Fibroblast of lung (primary cell): ENCODE data around the gene DOP1A. TPM values are rescaled to one million over a fixed set of nuclear protein-coding genes. Genes with fewer than 3 reads are reported as not detected.

Source experiments
- DNase-seq, 2 donors: peaks; one replicate each; pipeline versions ENCODE4 v3.0.0 to v3.0.0-alpha.2; 2010; ENCODE audit warnings: low read depth in 2 of 2
- H2AFZ ChIP-seq: 2 replicates; pipeline ENCODE4 v1.5.1; 2012; ENCODE audit warnings: low read length, control low read depth, inconsistent platforms
- H3K27ac ChIP-seq: 2 replicates; pipeline ENCODE4 v1.5.1; 2011; ENCODE audit warnings: low read length, control low read depth; ENCODE audit not compliant: insufficient read depth
- H3K27me3 ChIP-seq: 2 replicates; pipeline ENCODE4 v1.5.1; 2011; ENCODE audit warnings: mild to moderate bottlenecking, low read length; ENCODE audit not compliant: control insufficient read depth, insufficient read depth
- H3K36me3 ChIP-seq: 2 replicates; pipeline ENCODE4 v1.5.1; 2011; ENCODE audit warnings: low read length; ENCODE audit not compliant: control insufficient read depth, insufficient read depth
- H3K4me1 ChIP-seq: 2 replicates; pipeline ENCODE4 v1.5.1; 2011; ENCODE audit warnings: low read length; ENCODE audit not compliant: control insufficient read depth, insufficient read depth; ENCODE audit errors: extremely low read depth
- H3K4me2 ChIP-seq: 2 replicates; pipeline ENCODE4 v1.5.1; 2011; ENCODE audit warnings: low read length, control low read depth; ENCODE audit not compliant: insufficient read depth; ENCODE audit errors: extremely low read depth
- H3K4me3 ChIP-seq, 4 experiments: fragments of 200-600 bp in 1 of 4; sonication (generic) in 1 of 4; replicated peaks in 1 of 4; 2 replicates each; pipeline ENCODE4 v1.5.1; 2011 to 2016; ENCODE audit warnings: low read length in 4 of 4, low read depth in 3 of 4, mild to moderate bottlenecking in 3 of 4, control low read depth in 2 of 4, inconsistent platforms in 1 of 4, mixed read lengths in 1 of 4; ENCODE audit not compliant: insufficient read depth in 1 of 4; ENCODE audit errors: control extremely low read depth in 1 of 4
- H3K79me2 ChIP-seq: 2 replicates; pipeline ENCODE4 v1.5.1; 2012; ENCODE audit warnings: mild to moderate bottlenecking, low read length, inconsistent platforms; ENCODE audit not compliant: control insufficient read depth, insufficient read depth
- H3K9ac ChIP-seq: 2 replicates; pipeline ENCODE4 v1.5.1; 2011; ENCODE audit warnings: mild to moderate bottlenecking, low read length, control low read depth; ENCODE audit not compliant: insufficient read depth
- H3K9me3 ChIP-seq: 2 replicates; pipeline ENCODE4 v1.5.1; 2012; ENCODE audit warnings: low read depth, low read length; ENCODE audit not compliant: control insufficient read depth, insufficient read depth
- H4K20me1 ChIP-seq: 2 replicates; pipeline ENCODE4 v1.5.1; 2011; ENCODE audit warnings: low read length; ENCODE audit not compliant: control insufficient read depth, insufficient read depth; ENCODE audit errors: extremely low read depth
- EZH2 ChIP-seq: IDR thresholded peaks from 2 replicates; pipeline ENCODE4 v1.5.1; 2012; ENCODE audit warnings: low read length, control low read depth, mild to moderate bottlenecking; ENCODE audit errors: missing control alignments
- polyA plus RNA-seq, 2 donors: library from polyadenylated mRNA; depleted of rRNA in 1 of 2; stranded (reverse) in 1 of 2; unstranded in 1 of 2; fragments of >200 nt; gene quantifications; 2 replicates each; pipeline ENCODE4 v1.2.1, GENCODE V29; 2011 to 2012; ENCODE audit warnings: missing spikeins in 1 of 2
- total RNA-seq: library from RNA; depleted of rRNA; stranded (reverse); fragments of >200 nt; gene quantifications from 2 replicates; pipeline ENCODE4 v1.2.1, GENCODE V29; 2014
- TF ChIP-seq, protein P1 (sequence below), 2 donors: IDR thresholded peaks in 1 of 2; conservative IDR thresholded peaks in 1 of 2; 1 replicate in 1 of 2; 2 replicates in 1 of 2; pipeline ENCODE4 v1.5.1; 2011 to 2012; ENCODE audit warnings: low read length in 2 of 2, control low read depth in 1 of 2, inconsistent platforms in 1 of 2, low read depth in 1 of 2, mild to moderate bottlenecking in 1 of 2

The DOP1A gene
- total and polyA plus RNA-seq, 2 donors (not counting 1 experiment from before 2014, with no cell fraction given), result 13.2 to 33.7 TPM

GRCh38 chr6:83031689-83032088, 35.8 kb upstream of the DOP1A start:
- TF ChIP-seq EZH2, result no peak
- TF ChIP-seq, protein P1, sequence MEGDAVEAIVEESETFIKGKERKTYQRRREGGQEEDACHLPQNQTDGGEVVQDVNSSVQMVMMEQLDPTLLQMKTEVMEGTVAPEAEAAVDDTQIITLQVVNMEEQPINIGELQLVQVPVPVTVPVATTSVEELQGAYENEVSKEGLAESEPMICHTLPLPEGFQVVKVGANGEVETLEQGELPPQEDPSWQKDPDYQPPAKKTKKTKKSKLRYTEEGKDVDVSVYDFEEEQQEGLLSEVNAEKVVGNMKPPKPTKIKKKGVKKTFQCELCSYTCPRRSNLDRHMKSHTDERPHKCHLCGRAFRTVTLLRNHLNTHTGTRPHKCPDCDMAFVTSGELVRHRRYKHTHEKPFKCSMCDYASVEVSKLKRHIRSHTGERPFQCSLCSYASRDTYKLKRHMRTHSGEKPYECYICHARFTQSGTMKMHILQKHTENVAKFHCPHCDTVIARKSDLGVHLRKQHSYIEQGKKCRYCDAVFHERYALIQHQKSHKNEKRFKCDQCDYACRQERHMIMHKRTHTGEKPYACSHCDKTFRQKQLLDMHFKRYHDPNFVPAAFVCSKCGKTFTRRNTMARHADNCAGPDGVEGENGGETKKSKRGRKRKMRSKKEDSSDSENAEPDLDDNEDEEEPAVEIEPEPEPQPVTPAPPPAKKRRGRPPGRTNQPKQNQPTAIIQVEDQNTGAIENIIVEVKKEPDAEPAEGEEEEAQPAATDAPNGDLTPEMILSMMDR (conservative IDR thresholded peaks at IDR 0.05 in 1 of 2, IDR thresholded peaks at IDR 0.05 in 1 of 2; ENCODE audit: low read depth in 1 of 2, low read length in 2 of 2), result no peak

GRCh38 chr6:83038246-83038645, 29.2 kb upstream of the DOP1A start:
- no peaks in the 10 kb centered on the region for H3K9me3 ChIP-seq
- peak in 1 of 2 donors; percentile 4 for DNase-seq
- H3K4me3 ChIP-seq, result no peak overlapping the region
- no peak overlapping the region for H3K4me2 ChIP-seq
- H3K36me3 ChIP-seq, result no peaks in the 10 kb centered on the region
- no peaks in the 10 kb centered on the region for H4K20me1 ChIP-seq
- TF ChIP-seq, protein P1 (conservative IDR thresholded peaks at IDR 0.05 in 1 of 2, IDR thresholded peaks at IDR 0.05 in 1 of 2; ENCODE audit: low read depth in 1 of 2, low read length in 2 of 2), result no peak
- no peak for TF ChIP-seq EZH2
- H3K79me2 ChIP-seq, result no peaks in the 10 kb centered on the region
- no peak overlapping the region for H2AFZ ChIP-seq
- no peak overlapping the region for H3K9ac ChIP-seq
- no peaks in the 10 kb centered on the region for H3K27me3 ChIP-seq
- H3K27ac ChIP-seq, result no peak overlapping the region
- H3K4me1 ChIP-seq, result no peaks in the 10 kb centered on the region

More at GRCh38 chr6:83031689-83032088, 35.8 kb upstream of the DOP1A start:
- Histone ChIP-seq H3K9me3 (no peaks in the 10 kb centered on the region), H3K4me1 (no peaks in the 10 kb centered on the region), H3K9ac (no peak overlapping the region), H3K4me3 (no peak overlapping the region), H3K36me3 (no peaks in the 10 kb centered on the region), H3K4me2 (no peak overlapping the region), H4K20me1 (no peaks in the 10 kb centered on the region), H3K27ac (no peak overlapping the region), H3K79me2 (no peaks in the 10 kb centered on the region), H3K27me3 (no peaks in the 10 kb centered on the region), H2AFZ (no peak overlapping the region)
- DNase-seq, result no peak

GRCh38 chr6:83042467-83043053, 24.9 kb upstream of the DOP1A start:
- Histone ChIP-seq H3K9me3 (no peaks in the 10 kb centered on the region), H3K4me2 (no peak overlapping the region), H3K4me1 (no peaks in the 10 kb centered on the region), H3K36me3 (no peaks in the 10 kb centered on the region), H4K20me1 (no peaks in the 10 kb centered on the region), H3K4me3 (no peak overlapping the region), H3K27ac (no peak overlapping the region), H2AFZ (no peak overlapping the region), H3K9ac (no peak overlapping the region), H3K79me2 (no peaks in the 10 kb centered on the region), H3K27me3 (no peaks in the 10 kb centered on the region)
- no peak for DNase-seq
- TF ChIP-seq, protein P1 (conservative IDR thresholded peaks at IDR 0.05 in 1 of 2, IDR thresholded peaks at IDR 0.05 in 1 of 2; ENCODE audit: low read depth in 1 of 2, low read length in 2 of 2), result no peak
- TF ChIP-seq EZH2, result no peak
